ENCODE results near the gene PSMA5.
"Not testable (repeated sequence)": the region's sequence is repeated elsewhere in the genome, so short reads cannot be mapped to it uniquely, and the experiment has no call there.

PSMA5 gene

GRCh38 chr1:109432336-109432735 lies 6.1 kb upstream of the PSMA5 start:
- no peak for DNase-seq (ENCODE audit: low spot score)

GRCh38 chr1:109427171-109427467 lies 871 bp upstream of the PSMA5 start:
- DNase-seq (ENCODE audit: low spot score) = no peak

- peak; percentile 84 for DNase-seq (ENCODE audit: low spot score)
These were observed 612 bp downstream of the PSMA5 start for GRCh38 chr1:109425391-109426280.

- DNase-seq (ENCODE audit: low spot score) = no peak
These were observed 2.8 kb downstream of the PSMA5 start for GRCh38 chr1:109423498-109423897.

DNA sequence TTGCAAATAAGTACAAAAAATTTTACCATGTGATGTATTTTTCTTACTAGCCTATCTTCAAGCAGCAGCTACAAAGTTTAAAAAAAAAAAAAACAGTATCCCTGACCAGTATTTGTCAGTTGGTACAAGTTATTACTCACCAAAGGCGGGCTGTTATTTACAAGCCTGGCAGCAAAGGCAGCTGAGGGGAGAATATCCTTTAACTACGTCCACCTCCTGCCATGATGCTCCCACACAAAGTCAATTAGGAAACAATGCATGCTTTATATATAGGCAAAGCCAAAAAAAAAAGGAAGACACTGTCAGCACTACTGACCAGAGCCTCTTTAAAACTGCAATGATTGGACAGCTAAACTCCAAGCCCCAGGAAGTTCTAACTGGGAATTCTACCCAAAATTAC lies 13.7 kb downstream of the PSMA5 start:
- DNase-seq (ENCODE audit: low spot score) = no peak

DNA sequence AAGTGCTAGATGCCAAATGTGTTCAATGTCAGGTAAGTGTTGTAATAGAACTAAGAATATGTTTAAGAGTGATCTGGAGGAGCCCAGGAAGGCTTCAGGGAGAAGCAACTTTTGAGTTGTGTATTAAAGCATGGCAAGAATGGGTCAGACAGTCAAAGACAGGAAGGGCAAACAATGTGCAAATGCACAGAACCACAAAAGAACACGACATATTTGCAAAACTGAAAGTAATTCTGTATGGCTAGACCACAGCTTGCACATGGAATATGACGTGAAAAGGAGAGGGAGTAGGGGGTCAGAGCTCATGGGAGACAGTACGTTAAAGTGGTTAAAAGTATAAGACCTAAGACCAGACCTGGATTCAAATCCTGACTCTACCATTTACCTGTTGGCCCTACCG lies 21.4 kb downstream of the PSMA5 start:
- DNase-seq (ENCODE audit: low spot score) = no peak

DNA sequence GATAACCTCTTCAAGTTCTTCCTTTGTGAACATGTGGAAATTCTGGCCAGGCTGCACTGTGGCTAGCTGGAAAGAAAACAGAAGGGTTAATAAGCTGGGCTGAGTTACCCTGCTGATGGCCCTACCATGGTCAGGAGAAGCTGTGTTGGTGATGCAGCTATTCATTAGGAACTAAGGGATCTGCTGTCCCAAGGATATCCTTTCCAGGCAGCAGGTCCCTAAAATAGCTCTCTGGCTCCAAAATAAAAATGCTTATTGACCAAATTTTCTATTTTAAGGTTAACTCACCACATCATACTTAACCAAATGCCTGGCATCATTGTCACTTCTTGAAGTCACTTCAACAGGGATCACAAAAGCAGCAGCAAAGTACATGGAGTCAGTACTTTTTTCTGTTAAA lies 24.2 kb downstream of the PSMA5 start:
- no peak for DNase-seq (ENCODE audit: low spot score)

DNA sequence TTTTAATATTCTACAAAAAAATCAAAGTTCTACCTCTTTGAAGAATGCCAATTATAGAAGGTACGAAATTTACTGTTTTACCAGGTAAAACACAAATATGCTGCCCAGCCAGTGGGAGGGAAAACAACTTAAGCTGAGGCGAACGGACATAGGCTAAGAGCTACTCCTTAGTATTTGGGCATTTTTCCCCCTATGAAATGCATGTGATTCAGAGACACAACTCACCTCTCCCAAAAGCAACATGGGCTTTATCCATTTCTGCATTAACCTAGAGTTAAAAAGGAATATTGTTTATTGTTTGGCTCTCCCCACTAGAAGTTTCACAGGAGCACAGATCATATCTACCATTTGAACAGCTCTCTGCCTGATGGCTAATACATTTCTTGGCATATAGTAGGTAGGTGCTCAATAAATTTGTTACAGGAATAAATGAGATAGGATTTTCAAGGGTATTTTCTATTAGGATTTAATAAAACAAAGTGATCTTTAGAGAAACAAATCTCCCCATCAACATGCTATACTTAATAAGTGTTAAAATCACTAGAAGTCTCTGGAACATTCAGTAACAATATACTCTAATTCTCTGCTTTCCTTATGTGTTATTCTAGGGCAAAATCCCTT lies 26.1 kb downstream of the PSMA5 start:
- no peak for DNase-seq (ENCODE audit: low spot score)

- DNase-seq (ENCODE audit: low spot score) = peak; percentile 77
These were observed 26.8 kb downstream of the PSMA5 start for GRCh38 chr1:109399326-109399957.

DNA sequence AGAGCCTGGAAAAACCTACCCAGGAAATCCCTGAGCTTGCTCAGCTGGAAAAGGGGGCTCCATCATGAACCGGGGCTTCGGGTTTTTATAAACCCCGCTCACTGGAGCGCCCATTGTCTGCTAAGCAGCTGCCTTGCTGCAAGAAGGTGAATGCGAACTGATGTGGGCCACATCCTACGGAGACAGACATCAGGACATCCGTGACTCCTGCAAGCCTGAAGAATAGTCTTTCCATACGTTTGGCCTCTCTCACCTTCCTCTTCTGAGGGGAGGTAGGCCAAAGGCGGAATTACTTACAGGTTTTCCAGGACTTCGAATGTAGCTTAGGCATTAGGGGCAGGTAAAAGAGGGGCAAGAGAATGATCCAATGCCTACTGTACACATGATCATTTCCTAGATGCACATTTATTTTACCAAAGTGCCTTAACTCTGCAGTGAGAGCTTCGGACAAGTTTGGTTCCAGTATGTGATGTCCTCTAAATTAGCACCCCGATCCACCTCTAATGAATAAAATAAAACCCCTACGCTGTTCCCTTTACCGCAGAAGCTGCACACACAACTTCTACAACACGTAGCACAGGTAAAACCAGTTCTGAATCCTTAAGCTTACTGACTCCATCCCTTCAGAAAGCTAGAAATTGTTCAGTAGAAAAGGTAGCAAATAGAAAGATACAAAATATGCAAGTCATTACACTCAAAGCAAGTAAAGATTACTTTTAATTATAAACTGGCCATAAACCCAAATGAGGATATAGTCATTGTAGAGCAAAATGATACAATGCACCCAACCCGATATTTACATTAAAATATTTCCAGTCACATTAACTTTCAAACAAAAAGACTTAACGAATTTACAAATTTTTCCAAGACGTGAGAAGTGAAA lies 27.7 kb downstream of the PSMA5 start:
- no peak for DNase-seq (ENCODE audit: low spot score)

DNA sequence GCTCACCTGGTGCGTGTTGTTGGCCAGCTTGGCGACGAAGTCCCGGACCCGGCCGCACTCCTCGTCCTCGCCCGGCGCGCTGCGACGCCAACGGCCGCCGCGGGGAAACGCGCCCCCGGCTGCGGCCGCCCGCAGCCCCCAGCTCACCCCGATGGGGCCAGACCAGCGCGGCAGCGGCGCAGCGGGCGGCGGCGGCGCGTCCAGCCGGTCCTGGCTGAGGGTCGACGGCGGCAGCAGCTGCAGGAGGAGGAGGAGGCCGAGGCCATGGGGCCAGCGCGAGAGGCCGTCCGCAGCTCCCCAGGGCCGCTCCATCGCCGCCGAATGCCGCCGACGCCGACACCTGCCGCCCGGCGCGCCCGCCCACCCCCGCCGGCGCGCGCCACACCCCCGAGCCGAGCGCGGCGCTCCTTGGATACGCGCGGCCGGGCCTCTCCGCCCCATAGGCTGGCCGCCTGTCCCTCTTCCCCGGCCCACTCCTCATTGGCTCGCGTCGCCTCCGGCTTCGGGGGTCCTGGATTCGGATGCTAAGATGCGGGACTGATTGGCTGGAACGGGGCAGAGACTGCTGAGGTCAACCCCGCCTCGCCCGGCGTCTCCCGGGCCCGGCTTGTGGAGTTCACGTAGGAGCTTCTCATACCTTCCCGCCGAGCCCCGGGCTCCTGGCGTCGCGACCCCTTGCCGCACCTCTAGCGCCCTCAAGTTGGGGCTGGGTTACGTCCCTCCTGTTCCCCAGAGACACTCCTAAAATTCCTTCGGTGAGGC lies 28.5 kb downstream of the PSMA5 start, which contains the start of gene SORT1:
SORT1 (minus strand) TSS at position 338 of the 762 bp plus-strand sequence; CDS start at position 312, 26 bp downstream.
- DNase-seq (ENCODE audit: low spot score) = peak; percentile 91

- peak; percentile 30 for DNase-seq (ENCODE audit: low spot score)
These were observed 29.2 kb downstream of the PSMA5 start for GRCh38 chr1:109396871-109397580.

GRCh38 chr1:109396513-109396839 lies 29.8 kb downstream of the PSMA5 start:
- no peak for DNase-seq (ENCODE audit: low spot score)

- DNase-seq (ENCODE audit: low spot score) = peak; percentile 82
These were observed 30.4 kb downstream of the PSMA5 start for GRCh38 chr1:109395602-109396512.

- DNase-seq (ENCODE audit: low spot score) = not testable (repeated sequence)
These were observed 31.0 kb downstream of the PSMA5 start for GRCh38 chr1:109395282-109395599.

DNA sequence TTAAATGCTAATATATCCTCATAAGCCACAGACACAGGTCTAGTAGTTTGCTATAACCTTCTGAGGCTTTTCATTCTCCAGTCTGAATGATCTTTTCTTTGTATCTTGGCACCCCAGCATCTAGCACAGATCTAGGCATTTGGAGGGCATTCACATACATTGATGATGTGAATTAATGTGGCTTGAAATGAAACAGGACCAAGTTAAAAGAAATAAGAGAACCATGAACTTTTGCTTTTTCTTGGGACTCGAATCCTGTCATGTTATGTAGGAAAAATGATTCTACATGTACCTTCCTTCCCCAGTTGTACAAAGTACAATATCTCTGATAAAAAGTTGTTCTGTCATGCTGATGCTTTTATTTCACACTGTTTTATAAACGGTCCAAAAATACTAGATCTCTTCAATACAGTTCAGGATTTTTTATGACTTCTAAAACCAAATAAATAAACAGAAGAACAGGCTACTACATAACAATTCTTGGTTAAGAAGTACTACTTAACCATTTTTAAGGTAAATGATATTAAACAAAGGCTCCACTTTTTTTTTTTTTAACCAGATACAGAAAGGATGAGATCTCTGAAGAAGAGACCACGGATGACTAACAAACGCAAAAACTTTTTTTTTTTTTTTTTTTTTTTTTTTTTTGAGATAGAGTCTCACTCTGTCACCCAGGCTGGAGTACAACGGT lies 31.5 kb downstream of the PSMA5 start:
- DNase-seq (ENCODE audit: low spot score) = no peak

- DNase-seq (ENCODE audit: low spot score) = no peak
These were observed 32.5 kb downstream of the PSMA5 start for GRCh38 chr1:109393617-109394233.

DNA sequence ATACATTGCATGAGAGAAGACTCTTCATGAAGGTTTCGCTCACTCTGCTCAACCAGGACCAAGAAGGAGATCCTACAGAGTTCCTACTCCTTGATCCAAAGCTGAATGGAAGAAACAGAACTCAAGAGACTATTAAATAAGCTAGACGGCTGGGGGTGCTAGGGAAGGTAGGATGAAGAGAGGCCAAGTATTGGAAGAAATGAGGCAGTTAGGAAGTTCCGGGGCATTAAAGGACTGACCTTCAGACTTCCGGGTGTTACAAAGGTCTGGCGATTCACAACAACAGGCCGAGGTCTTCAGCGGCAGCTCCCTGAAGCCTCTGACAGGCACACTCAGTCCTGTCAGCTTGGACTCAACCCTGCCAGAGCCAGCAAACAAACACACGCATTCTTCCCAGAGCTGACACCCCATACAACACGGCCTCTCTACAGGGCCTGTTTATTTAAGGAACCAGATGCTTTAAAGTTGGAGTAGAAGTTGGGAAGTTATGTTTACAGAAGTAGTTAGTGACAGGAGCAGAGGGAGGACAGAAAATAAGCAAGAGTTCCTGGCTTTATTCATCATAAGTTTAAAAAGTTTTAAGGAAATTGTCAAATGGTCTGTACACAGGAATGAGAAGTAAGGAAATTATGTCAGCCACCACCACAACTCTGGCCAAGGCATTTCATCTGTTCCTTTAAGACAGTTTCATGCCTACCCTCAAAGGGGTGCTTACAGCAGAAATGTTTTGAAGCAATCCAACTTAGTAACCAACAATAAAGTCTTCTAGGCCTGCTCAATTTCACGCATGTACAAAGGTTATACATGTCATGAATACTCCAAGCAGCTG lies 33.2 kb downstream of the PSMA5 start:
- DNase-seq (ENCODE audit: low spot score) = peak; percentile 59
